ENCODE data around the gene HIPK4.
"Not testable (repeated sequence)": the region's sequence is repeated elsewhere in the genome, so short reads cannot be mapped to it uniquely, and the experiment has no call there.

HIPK4 gene

DNA sequence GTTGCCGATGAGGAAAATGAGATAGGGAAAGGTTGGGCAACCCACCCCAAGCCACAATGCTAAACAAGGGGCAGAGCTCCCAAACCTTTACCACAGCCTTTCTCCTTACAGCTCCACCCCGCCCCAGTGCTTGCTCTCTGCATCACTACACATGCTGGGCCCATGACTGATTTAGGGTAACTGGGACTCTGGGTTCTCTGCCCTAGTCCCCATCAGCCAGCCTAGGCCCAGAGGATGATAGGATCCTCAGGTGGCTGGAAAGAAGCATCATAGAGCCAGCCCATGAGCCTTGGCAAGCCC lies 53.4 kb downstream of the HIPK4 start:
- no peak for DNase-seq (ENCODE audit: low spot score)

DNA sequence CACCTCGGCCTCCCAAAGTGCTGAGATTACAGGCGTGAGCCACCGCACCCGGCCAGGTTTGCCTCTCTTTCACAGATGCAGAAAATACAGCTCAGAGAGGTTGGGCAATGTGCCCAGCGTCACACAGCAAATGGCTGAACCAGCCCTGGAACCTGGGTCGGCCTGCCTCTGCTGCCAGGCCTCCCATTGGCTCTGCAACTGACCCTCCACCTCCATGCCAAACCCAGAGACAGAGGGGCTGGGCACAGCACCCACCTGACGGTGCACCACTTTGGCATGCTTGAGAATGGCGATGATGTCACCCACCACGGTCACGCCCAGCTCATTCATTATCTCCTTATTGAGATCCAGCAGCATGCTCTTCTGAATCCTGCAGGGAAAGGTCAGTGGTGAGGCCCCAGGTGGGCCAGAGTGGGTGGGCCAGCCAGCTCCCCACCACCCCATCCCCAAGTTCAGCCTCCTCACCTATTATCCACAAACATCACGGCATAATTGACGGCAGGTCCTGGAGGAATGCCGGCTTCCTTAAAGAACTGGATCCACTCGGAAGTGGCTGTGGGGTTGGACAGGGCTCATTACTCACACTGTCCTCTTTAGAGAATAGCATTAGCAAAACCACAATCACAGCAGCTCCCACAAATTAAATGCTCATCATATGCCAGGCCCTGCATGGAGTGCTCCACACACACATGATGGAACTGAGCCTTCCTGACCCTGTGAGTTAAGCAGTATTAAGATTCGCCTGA lies 54.0 kb downstream of the HIPK4 start:
- no peak for DNase-seq (ENCODE audit: low spot score)

DNA sequence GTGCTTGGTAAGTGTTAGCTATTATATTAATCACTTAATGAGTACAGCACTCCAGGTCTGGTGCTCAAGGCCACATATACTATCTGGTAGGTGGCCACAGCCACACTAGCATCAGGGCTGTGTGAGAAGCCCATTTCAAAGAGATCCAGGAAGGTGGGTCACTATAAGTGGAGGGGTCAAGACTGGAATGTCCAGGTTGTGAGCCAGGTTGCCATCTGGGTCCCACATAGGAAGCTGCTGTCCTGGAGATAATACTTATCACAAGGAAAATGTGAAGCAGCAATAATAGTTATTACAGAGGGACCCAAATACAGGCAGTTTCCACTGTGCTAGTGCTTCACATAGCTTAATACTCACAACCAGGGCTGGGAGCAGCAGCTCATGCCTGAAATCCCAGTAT lies 54.9 kb downstream of the HIPK4 start:
- no peak for DNase-seq (ENCODE audit: low spot score)

DNA sequence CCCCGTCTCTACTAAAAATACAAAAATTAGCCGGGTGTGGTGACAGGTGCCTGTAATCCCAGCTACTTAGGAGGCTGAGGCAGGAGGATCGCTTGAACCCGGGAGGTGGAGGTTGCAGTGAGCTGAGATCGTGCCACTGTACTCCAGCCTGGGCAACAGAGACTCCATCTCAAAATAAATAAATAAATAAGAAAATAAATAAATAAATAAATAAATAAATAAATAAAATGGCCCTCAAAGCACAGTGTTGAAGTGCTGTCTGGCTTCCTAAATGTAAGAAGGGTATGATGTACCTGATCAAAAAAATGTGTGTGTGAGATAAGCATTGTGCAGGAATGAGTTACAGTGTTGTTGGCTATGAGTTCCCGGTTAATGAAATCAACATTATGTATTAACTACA lies 56.9 kb downstream of the HIPK4 start:
- DNase-seq (ENCODE audit: low spot score): not testable (repeated sequence)

DNA sequence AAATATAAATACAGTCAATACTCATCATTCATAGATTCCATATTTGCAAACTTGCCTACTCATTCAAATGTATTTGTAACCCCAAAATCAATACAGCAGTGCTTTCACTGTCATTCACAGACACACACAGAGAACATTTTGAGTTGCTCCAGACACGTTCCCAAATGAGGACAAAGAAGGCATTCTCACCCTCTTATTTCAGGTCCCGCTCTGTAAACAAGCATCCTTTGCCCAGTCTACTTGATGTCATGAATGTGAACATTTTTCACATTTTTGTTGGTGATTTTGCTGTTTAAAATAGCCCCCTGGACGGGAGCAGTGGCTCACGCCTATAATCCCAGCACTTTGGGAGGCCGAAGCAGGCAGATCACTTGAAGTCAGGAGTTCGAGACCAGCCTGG lies 57.3 kb downstream of the HIPK4 start:
- DNase-seq (ENCODE audit: low spot score): no peak

DNA sequence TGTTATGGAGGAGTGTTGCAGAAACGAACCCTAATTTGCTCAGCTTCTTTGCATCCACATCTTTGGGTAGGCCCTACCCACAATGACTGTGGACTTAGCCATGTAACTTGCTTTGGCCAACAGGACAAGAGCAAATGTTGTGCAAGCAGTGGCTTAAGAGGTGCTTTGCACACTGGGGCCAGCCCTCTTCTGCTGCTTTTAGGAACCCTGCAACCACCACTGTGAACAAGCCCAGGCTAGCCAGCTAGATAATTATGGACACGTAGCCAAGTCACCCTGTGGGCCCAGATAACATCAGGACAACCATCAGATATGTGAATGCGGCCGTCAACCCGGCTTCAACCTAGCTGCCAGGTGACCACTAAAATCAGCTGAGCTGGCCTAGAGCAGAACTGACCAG lies 58.9 kb downstream of the HIPK4 start:
- DNase-seq (ENCODE audit: low spot score): no peak
